ENCODE data around the gene SV2B.

SV2B gene

DNA sequence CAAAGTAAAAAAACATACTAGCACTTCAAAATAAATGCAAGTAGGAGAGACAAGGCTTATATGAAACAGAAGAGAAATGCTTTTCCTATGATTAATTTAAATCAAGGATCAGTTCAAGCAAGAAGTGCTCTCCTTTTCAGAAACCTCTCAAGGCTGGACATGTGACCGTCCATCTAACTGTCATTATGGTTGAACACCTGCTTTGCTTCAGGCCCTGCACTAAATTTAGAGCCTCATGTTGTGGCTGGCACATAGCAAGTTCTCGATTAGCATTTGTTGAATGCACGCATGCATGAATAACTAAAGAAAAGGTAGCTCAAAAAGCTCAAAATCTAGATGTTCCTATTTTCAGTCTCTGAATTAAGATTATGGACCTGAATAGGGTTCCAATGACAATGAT is 82.0 kb downstream of the SV2B start:
- no peak for DNase-seq
- H3K4me3 Mint-ChIP-seq: no peak overlapping the region
- H3K27ac Mint-ChIP-seq: no peak overlapping the region
- H3K4me1 Mint-ChIP-seq: no peaks in the 10 kb centered on the region
- H3K27me3 Mint-ChIP-seq: peaks cover 27% of the 10 kb centered on the region
- no peaks in the 10 kb centered on the region for H3K36me3 Mint-ChIP-seq (ENCODE audit: low read depth)
- no peak for ATAC-seq
- H3K9me3 Mint-ChIP-seq: no peaks in the 10 kb centered on the region

DNA sequence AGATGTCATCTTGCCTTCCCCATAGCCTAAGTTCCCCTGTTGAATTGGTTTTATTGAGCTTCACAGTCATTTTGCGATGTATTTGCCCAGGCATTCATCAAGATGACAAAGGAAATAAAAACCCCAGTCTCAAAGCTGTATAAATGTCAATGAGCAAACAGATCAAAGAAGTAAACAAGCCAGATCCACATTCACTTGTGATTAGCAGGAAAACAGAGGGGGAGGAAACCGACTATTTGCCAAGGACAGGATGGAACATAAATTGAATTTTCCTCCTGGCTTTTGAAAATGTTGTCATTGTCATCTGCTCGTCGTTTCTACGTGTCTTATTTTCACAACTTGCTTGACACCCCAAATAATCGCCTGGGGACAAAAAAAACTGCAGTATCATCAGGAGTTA is 83.5 kb downstream of the SV2B start:
- Mint-ChIP-seq H3K4me1 (no peaks in the 10 kb centered on the region), H3K4me3 (no peak overlapping the region), H3K9me3 (no peaks in the 10 kb centered on the region), H3K27me3 (peaks cover 26% of the 10 kb centered on the region), H3K27ac (no peak overlapping the region), H3K36me3 (ENCODE audit: low read depth) (no peaks in the 10 kb centered on the region)
- ATAC-seq (no peak), DNase-seq (no peak)

DNA sequence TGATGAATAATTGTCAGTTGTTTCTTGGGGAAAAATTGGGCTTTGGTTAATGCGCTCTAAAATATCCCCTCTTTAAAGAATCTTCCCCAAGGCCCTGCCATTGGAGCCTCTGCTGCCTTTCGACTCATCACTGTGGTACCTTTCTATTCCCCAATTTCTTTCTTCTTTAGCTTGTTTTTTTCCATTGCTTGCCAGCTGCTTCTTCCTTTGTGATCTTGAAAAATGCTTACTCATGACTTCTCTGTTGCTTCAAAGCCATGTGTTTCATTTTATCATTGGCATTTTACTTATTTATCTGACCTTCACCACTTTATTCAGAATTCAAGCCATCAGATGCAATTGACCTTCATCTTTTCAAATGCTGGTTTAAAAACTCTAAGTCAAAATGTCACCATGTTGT is 84.4 kb downstream of the SV2B start:
- ATAC-seq: no peak
- no peaks in the 10 kb centered on the region for H3K4me1 Mint-ChIP-seq
- H3K27ac Mint-ChIP-seq: no peak overlapping the region
- no peak overlapping the region for H3K4me3 Mint-ChIP-seq
- no peak for DNase-seq
- no peaks in the 10 kb centered on the region for H3K9me3 Mint-ChIP-seq
- no peaks in the 10 kb centered on the region for H3K36me3 Mint-ChIP-seq (ENCODE audit: low read depth)
- peaks cover 28% of the 10 kb centered on the region for H3K27me3 Mint-ChIP-seq

DNA sequence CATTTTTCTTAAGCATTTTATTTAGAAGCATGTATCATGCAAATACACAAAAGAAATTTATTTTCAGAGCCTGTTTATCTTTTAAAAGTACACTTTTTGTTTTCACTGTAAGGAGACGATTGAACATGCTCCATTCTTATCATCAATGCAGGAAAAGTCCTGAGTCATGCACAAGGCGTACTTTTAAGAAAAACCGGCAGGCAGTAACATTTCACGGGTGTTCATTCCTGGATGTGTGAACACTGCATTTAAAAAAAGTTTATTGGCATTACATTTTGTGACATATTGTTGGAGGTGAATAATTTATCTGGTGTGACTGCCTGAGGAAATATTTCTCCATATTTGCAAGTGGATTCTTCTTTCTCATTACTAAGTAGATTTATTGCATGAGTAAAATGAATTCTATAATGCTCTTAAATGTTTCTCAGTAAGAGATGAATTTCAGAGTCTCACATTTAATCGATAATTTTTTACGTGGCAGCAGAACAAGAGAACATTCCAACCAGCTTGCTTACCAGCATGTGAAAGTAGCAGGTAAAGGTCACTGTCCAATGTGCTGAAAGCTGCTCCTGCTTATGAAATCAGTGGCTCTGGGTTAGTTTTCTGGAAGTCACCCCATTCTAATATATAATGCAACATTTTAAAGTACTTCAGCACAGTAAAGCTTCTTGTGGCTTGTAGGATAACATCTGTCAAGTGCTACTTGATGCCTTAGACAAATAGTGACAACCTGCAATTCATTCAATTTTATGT is 87.0 kb downstream of the SV2B start:
- H3K27ac Mint-ChIP-seq: no peak overlapping the region
- no peak overlapping the region for H3K4me3 Mint-ChIP-seq
- no peaks in the 10 kb centered on the region for H3K4me1 Mint-ChIP-seq
- H3K27me3 Mint-ChIP-seq: peaks cover 28% of the 10 kb centered on the region
- no peak for DNase-seq
- ATAC-seq: no peak
- H3K36me3 Mint-ChIP-seq (ENCODE audit: low read depth): no peaks in the 10 kb centered on the region
- H3K9me3 Mint-ChIP-seq: no peaks in the 10 kb centered on the region

DNA sequence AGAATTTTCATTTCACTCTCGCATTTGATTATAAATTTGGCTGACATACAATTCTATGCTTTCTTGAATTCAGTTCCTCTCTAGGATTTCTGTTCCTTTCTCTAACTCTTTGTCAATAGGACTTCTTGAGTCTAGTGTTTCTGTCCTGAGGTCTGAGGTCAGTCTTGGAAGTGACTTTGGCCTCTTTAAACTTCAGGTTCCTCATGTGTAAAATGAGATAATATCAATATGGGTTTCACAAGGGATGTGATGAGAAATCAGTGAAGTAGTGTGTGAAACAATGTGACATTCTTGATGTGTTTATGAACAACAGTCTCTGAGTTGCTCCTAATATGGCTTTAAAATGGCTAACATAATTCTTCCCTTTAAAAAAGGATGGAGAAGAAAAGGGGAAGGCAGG is 92.2 kb downstream of the SV2B start:
- no peak overlapping the region for H3K4me3 Mint-ChIP-seq
- no peaks in the 10 kb centered on the region for H3K36me3 Mint-ChIP-seq (ENCODE audit: low read depth)
- H3K9me3 Mint-ChIP-seq: no peaks in the 10 kb centered on the region
- H3K4me1 Mint-ChIP-seq: no peaks in the 10 kb centered on the region
- ATAC-seq (no peak), DNase-seq (no peak)
- no peak overlapping the region for H3K27ac Mint-ChIP-seq
- H3K27me3 Mint-ChIP-seq: peaks cover 19% of the 10 kb centered on the region

DNA sequence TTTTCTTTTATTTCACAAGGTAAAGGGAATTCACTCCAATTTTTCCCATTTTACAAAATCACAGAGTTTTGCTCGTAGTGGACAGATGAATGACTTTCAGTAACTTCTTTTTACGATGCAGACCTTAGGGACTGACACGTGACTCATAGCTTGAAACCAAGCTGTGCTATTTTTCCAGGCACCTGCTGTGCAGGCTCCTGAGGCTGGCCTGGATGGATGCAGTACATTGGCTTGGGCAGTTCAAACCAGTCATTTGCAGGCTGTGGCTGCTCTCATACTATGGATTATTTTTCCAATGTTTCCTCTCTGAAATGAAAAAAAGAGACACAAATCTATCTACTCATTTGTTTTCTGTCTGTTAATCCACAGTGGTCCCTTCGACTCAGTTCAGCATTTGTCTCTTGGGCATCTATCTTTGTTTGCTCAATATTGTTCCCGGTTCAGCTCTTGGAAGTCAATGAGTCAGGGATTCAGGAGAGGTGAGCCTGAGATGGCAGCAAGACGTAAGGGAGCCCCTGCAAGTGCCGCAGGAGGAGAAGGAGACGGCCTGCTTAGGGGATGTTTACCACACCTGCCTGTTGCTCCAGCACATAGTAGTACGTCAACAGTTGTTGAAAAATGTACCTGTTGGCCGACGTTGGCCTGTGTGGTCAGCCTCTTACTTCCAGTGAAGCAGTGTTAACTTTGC is 92.8 kb downstream of the SV2B start:
- ATAC-seq: no peak
- H3K4me3 Mint-ChIP-seq: no peak overlapping the region
- no peak overlapping the region for H3K27ac Mint-ChIP-seq
- H3K4me1 Mint-ChIP-seq: no peaks in the 10 kb centered on the region
- no peaks in the 10 kb centered on the region for H3K36me3 Mint-ChIP-seq (ENCODE audit: low read depth)
- no peak for DNase-seq
- peaks cover 19% of the 10 kb centered on the region for H3K27me3 Mint-ChIP-seq
- H3K9me3 Mint-ChIP-seq: no peaks in the 10 kb centered on the region

DNA sequence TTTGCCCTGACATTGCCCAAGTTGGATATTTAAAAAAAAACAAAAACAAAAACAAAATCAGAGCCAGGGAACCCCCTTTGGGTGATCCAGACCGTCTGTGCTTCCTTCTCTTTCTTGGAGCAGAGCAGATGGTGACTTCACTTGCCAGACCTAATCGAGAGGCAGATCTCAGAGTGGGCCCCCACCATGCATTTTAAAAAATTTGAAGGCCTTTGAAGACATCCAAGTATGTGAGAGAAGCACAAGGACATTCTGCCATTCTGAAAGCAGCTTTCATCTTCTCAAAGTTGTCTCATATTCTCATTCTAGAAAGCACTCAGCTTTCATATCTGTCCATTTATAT is 93.3 kb downstream of the SV2B start:
- no peak for ATAC-seq
- H3K4me3 Mint-ChIP-seq: no peak overlapping the region

DNA sequence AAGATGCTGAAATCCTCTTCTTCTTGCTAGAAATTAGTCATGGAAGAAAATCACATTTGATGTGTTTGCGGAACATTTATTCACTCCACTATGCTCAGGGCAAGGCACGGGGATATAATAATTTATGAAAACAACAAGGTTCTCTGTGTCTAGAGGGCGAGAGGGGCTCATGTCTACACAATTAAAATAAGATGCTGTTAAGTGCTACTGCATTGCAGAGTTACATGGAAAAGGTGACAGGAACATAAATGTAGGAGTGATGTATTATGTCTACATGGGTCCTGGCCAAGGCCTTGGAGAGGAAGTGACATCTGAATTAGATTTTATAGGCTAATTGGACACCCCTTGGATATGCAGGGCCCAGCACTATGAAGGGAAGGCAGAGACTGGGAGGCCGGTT is 96.1 kb downstream of the SV2B start:
- Mint-ChIP-seq H3K4me3 (no peak overlapping the region), H3K9me3 (no peaks in the 10 kb centered on the region), H3K27ac (no peak overlapping the region), H3K36me3 (ENCODE audit: low read depth) (no peaks in the 10 kb centered on the region), H3K27me3 (peaks cover 16% of the 10 kb centered on the region), H3K4me1 (no peaks in the 10 kb centered on the region)
- DNase-seq (no peak), ATAC-seq (no peak)

More for the DNA sequence above, 93.3 kb downstream of the SV2B start:
- no peak for DNase-seq
- Mint-ChIP-seq H3K9me3 (no peaks in the 10 kb centered on the region), H3K27me3 (peaks cover 19% of the 10 kb centered on the region), H3K36me3 (ENCODE audit: low read depth) (no peaks in the 10 kb centered on the region), H3K4me1 (no peaks in the 10 kb centered on the region), H3K27ac (no peak overlapping the region)

DNA sequence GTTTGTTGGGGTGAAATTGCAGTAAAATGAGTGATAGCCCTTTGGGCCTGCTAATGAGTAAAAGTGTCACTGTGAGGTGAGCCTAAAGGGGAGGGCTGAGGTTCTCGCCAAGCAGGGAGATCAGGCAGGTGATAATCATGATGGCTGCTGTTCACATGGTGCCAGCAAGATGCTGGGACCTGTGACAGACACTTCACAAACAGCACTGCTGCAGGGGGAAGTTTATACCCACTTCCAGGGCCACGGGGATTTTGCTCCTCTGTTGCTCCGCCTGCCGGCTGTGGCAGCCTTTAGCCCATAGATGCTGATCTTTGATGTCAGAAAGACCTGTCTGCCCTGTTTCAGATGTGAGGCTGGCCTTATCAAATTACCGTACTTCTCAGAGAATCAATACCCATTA is 96.7 kb downstream of the SV2B start:
- no peaks in the 10 kb centered on the region for H3K4me1 Mint-ChIP-seq
- no peaks in the 10 kb centered on the region for H3K36me3 Mint-ChIP-seq (ENCODE audit: low read depth)
- H3K4me3 Mint-ChIP-seq: no peak overlapping the region
- no peak overlapping the region for H3K27ac Mint-ChIP-seq
- no peaks in the 10 kb centered on the region for H3K9me3 Mint-ChIP-seq
- ATAC-seq (no peak), DNase-seq (no peak)
- H3K27me3 Mint-ChIP-seq: peaks cover 16% of the 10 kb centered on the region

DNA sequence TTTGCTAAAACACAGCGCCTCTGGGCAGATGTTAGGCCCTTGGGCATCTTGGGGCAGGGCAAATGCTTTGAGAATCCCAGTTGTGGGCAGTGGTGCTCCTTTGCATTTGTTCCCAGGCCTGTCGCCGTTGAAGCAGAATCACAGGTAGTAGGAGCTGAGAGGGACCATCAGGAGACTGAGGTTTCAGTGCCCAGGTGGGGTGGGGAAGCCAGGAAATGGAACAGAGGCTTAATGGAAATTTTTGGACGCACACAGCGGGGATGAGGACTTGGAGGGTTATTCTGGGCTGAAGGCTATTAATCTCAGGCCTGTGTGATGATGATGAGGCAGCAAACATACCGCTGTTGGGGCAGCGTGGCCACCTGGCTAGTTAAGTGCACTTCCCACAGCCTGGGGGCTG is 99.5 kb downstream of the SV2B start:
- H3K27ac Mint-ChIP-seq: no peak overlapping the region
- no peaks in the 10 kb centered on the region for H3K4me1 Mint-ChIP-seq
- ATAC-seq (no peak), DNase-seq (no peak)
- no peak overlapping the region for H3K4me3 Mint-ChIP-seq
- H3K36me3 Mint-ChIP-seq (ENCODE audit: low read depth): no peaks in the 10 kb centered on the region
- no peaks in the 10 kb centered on the region for H3K9me3 Mint-ChIP-seq
- H3K27me3 Mint-ChIP-seq: peaks cover 6% of the 10 kb centered on the region

DNA sequence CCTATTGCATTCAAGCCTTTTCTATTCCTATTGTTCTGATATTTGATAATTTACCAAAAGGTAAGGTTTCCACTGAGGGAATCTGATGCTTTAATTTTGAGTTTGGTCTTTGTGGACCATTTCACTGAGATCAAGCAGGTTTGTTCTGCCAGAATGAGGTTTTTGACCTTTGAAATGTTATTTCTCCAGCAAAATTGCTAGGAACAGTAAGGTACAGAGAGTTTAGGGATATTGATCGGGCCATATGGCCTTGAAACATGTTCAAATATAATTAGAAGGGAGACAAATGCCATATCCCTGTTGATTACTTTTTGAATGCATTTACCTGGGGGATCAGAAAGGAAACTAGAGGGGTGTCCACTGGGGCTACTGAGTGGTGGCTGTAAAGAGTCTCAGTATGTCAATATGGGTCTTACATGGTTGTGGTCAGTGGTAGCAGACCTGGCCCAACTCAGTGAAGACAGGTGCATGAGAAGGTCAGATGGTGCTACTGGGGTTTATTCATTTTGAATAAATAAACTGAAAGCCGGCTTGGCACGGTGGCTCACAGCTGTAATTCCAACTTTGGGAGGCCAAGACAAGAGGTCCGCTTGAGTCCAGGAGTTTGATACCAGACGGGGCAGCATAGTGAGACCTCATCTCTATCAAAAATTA is 100.2 kb downstream of the SV2B start:
- H3K36me3 Mint-ChIP-seq (ENCODE audit: low read depth): no peaks in the 10 kb centered on the region
- H3K4me3 Mint-ChIP-seq: no peak overlapping the region
- H3K27me3 Mint-ChIP-seq: peaks cover 8% of the 10 kb centered on the region
- H3K9me3 Mint-ChIP-seq: no peaks in the 10 kb centered on the region
- DNase-seq: no peak
- H3K27ac Mint-ChIP-seq: no peak overlapping the region
- no peaks in the 10 kb centered on the region for H3K4me1 Mint-ChIP-seq
- no peak for ATAC-seq

DNA sequence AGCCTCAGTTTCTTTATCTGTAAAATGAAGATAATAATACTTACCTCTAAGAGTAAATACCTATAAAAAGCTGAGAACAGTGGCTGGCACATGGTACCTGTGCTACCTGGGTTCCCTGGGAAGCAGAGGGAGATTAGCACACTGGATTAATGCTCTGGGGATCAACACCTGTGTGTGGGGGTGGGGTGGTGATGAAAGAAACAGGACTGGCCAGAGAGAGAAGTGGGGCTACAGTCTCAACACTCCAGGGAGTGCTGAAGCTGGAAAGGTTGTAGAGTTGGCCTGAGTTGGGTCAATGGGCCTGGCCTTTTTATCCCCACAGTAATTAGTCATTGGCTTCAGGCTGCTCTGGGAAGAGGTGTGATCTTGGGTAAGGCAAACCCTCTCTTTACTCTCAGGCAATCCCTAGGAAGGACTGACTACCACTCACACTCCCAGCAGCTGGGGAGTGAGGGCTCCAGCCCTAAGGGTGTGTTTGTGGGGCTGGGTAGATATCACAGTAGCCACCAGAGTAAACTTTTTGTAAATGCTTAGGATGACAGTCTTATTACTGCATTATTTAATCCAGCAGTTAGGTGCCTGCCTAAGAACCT is 102.5 kb downstream of the SV2B start:
- Mint-ChIP-seq H3K4me3 (no peak overlapping the region), H3K4me1 (no peaks in the 10 kb centered on the region), H3K36me3 (ENCODE audit: low read depth) (no peaks in the 10 kb centered on the region), H3K27ac (no peak overlapping the region), H3K27me3 (peaks cover 10% of the 10 kb centered on the region), H3K9me3 (no peaks in the 10 kb centered on the region)
- DNase-seq: no peak
- no peak for ATAC-seq

DNA sequence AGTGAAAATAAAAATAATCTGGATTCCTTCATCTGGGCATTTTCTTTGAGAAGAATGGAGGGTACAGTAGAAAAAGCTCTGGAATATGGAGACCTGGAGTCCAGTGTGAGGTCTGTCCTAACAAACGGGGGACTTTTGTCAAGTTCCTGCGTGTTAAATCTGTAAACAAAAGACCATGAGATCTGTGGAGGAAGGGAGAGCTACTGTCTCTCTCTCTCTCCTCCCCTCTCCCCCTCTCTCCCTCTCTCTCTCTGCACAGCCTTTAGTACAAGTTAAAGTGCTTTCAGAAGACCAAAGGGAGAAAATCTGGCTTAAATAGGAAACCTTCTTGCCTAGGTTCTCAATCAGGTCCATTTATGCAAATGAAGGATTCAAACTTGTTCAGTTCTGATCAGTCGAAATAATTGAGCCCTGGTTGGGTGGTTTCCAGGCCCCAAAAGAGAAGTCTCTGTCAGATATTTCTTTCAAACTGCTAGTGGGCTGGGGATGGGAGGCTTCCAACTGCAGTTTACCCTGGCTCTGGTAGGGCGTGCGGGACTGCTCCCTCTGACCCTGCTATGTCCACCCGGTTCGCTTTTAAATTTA is 103.7 kb downstream of the SV2B start:
- Mint-ChIP-seq H3K27ac (no peak overlapping the region), H3K9me3 (no peaks in the 10 kb centered on the region), H3K36me3 (ENCODE audit: low read depth) (no peaks in the 10 kb centered on the region), H3K4me1 (no peaks in the 10 kb centered on the region), H3K4me3 (no peak overlapping the region), H3K27me3 (peaks cover 10% of the 10 kb centered on the region)
- DNase-seq (no peak), ATAC-seq (no peak)

DNA sequence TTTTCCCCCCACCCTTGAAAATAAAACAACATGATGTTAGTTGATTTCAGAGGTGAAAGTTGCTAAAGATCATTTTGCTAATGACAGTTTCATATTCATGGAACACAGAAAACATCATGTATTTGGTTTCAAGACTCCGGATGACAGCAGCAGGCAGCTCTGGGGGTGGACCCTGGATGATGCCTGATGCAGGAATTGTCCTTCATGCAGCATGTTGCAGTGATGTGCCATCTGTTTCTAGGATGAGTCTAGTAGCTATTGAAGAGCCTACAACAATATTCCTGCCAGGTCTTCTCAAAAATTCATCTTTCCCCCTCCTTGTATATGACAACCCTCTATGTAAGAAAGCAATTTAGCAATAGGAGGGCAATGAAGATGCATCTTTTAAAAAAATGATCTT is 108.3 kb downstream of the SV2B start:
- DNase-seq: no peak
- H3K4me3 Mint-ChIP-seq: no peak overlapping the region

DNA sequence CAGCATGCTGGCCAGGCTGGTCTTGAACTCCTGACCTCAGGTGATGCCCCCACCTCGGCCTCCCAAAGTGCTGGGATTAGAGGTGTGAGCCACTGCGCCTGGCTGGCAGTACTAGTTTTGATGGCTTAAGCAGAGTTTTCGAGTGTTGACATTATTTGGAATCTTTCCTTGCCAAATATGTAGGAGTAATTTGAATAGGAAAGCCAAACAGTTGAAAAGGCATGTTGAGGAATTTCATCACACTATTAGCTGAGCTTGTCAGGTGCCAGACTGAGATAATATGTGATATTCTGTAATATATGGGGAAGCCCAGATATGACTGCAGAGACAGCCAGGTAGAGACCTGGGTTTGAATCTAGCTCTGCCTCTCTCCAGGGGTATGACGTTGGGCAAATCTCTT is 109.3 kb downstream of the SV2B start:
- no peak for DNase-seq
- no peak for ATAC-seq
- Mint-ChIP-seq H3K27me3 (peaks cover 14% of the 10 kb centered on the region), H3K4me3 (no peak overlapping the region), H3K9me3 (no peaks in the 10 kb centered on the region), H3K4me1 (no peaks in the 10 kb centered on the region), H3K27ac (no peak overlapping the region), H3K36me3 (ENCODE audit: low read depth) (no peaks in the 10 kb centered on the region)

More for the DNA sequence above, 108.3 kb downstream of the SV2B start:
- Mint-ChIP-seq H3K27me3 (peaks cover 14% of the 10 kb centered on the region), H3K27ac (no peak overlapping the region), H3K36me3 (ENCODE audit: low read depth) (no peaks in the 10 kb centered on the region), H3K4me1 (no peaks in the 10 kb centered on the region), H3K9me3 (no peaks in the 10 kb centered on the region)
- ATAC-seq: no peak
